Esophagus muscularis mucosa (tissue), 4 donors: Measurements from ENCODE around the gene DISP3. TPM values are rescaled to one million over a fixed set of nuclear protein-coding genes. Genes with fewer than 3 reads are reported as not detected.

Experiments used
- DNase-seq: peaks from one replicate; pipeline ENCODE4 v3.0.0-alpha.2; 2017; ENCODE audit errors: extremely low spot score
- H3K27ac ChIP-seq, 4 donors: fragments of 200-600 bp; sonication (generic); replicated peaks in 1 of 4; 1 replicate in 3 of 4; 2 replicates in 1 of 4; pipeline ENCODE4 v1.5.1; 2016 to 2019; ENCODE audit warnings: mild to moderate bottlenecking in 1 of 4
- H3K27me3 ChIP-seq, 4 donors: fragments of 200-600 bp; sonication (generic); one replicate each; pipeline versions ENCODE4 v1.5.1 to v1.6.0; 2016 to 2019
- H3K36me3 ChIP-seq, 4 donors: fragments of 200-600 bp; sonication (generic); one replicate each; pipeline ENCODE4 v1.5.1; 2016 to 2019
- H3K4me1 ChIP-seq, 4 donors: fragments of 200-600 bp; sonication (generic); one replicate each; pipeline ENCODE4 v1.5.1; 2016 to 2019
- H3K4me3 ChIP-seq, 4 donors: fragments of 200-600 bp; sonication (generic); 1 replicate in 2 of 4; 2 replicates in 2 of 4; pipeline ENCODE4 v1.5.1; 2016 to 2019; ENCODE audit warnings: mild to moderate bottlenecking in 4 of 4, moderate library complexity in 1 of 4
- H3K9me3 ChIP-seq, 4 donors: fragments of 200-600 bp; sonication (generic); 1 replicate in 3 of 4; 2 replicates in 1 of 4; pipeline ENCODE4 v1.5.1; 2016 to 2019
- EP300 ChIP-seq: sonication (generic); formaldehyde crosslinking; IDR thresholded peaks from one replicate; pipeline ENCODE4 v1.6.1; 2017; ENCODE audit warnings: antibody characterized with exemption
- POLR2A ChIP-seq: fragments of 450-650 bp; IDR thresholded peaks from one replicate; pipeline ENCODE4 v1.6.1; 2017; ENCODE audit warnings: antibody characterized with exemption, moderate library complexity, mild to moderate bottlenecking, low read depth
- POLR2AphosphoS5 ChIP-seq, 2 donors: sonication (generic); formaldehyde crosslinking; IDR thresholded peaks; one replicate each; pipeline ENCODE4 v1.6.1; 2017; ENCODE audit warnings: antibody characterized with exemption in 2 of 2
- whole genome bisulfite sequencing: methylation state at CpG from one replicate; pipeline ENCODE4 v1.1.5; 2018; 5-methylcytosine and 5-hydroxymethylcytosine counted together
- intact Hi-C: fragments of 100-400 bp; cut with DNase I; formaldehyde crosslinking; loops from one replicate; pipeline ENCODE4 v1.15.1; 2023
- total RNA-seq, 4 donors: library from RNA; depleted of rRNA; stranded (reverse); fragments of >200 nt; gene quantifications; one replicate each; pipeline versions ENCODE4 v1.1.0 to v1.2.1, GENCODE V29; 2016
- TF ChIP-seq, protein P1 (sequence below), 3 experiments: fragments of 200-600 bp in 2 of 3; fragments of 450-650 bp in 1 of 3; sonication (generic) in 2 of 3; IDR thresholded peaks; one replicate each; pipeline ENCODE4 v1.5.1; 2017 to 2019; ENCODE audit warnings: antibody characterized with exemption in 3 of 3, mild to moderate bottlenecking in 2 of 3, moderate library complexity in 1 of 3

The DISP3 gene
- total RNA-seq, 4 donors from 2014 or later, result not detected

DNA sequence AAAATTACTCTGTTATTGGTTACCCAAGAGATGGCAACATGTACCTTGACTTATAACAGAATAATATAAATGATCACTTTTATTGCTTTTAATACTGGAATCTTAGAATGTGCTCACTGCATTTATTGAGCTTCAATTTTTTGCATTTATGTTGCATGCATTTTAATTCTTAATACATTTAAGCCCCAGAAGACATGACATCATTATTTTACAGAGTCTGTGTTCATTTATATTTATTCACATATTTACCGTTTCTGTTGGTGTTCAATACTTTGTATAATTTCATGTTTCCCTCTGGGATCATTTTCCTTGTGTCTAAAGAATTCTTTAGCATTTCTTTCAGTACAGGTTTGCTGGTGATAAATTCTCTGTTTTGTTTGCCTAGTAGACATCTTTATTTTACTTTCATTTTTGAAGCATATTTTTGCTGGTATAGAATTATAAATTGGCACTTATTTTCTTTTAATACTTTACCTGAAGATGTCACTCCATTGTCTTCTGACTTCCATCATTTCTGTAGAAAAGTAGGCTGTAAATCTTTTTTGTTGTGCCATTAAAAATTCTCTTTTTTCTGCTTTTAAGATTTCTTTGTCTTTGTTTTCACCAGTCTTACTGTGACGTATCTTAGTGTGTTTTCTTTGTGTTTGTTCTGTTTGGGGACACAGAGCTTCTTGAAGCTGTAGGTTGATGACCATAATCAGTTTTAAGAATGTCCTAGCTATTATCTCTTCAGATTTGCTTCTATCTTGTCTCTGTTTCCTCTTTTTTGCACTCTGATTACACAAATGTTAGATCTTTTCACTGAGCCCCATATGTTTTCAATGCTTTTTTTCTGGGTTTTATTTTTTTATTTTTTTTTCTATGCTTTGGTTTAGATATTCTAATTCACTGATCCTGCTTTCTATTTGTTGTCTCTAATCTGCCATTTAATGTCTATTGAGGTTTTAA, 26.9 kb downstream of the DISP3 start:
- Histone ChIP-seq H3K27ac (no peak overlapping the region), H3K27me3 (peaks cover 0 to 33% (median 9%) of the 10 kb centered on the region in 4 donors), H3K9me3 (peaks cover 0 to 49% (median 22%) of the 10 kb centered on the region in 4 donors), H3K4me3 (no peak overlapping the region), H3K4me1 (peaks cover 0 to 7% (median 3%) of the 10 kb centered on the region in 4 donors), H3K36me3 (no peaks in the 10 kb centered on the region)
- 89% methylated on average over 2 of the region's 2 CpGs for WGBS
- intact Hi-C loops, result no loop called here
- DNase-seq, result no peak
- TF ChIP-seq EP300, result no peak
- no peak for TF ChIP-seq POLR2AphosphoS5 (IDR thresholded peaks at IDR 0.05)
- TF ChIP-seq POLR2A, result no peak
- TF ChIP-seq, protein P1, sequence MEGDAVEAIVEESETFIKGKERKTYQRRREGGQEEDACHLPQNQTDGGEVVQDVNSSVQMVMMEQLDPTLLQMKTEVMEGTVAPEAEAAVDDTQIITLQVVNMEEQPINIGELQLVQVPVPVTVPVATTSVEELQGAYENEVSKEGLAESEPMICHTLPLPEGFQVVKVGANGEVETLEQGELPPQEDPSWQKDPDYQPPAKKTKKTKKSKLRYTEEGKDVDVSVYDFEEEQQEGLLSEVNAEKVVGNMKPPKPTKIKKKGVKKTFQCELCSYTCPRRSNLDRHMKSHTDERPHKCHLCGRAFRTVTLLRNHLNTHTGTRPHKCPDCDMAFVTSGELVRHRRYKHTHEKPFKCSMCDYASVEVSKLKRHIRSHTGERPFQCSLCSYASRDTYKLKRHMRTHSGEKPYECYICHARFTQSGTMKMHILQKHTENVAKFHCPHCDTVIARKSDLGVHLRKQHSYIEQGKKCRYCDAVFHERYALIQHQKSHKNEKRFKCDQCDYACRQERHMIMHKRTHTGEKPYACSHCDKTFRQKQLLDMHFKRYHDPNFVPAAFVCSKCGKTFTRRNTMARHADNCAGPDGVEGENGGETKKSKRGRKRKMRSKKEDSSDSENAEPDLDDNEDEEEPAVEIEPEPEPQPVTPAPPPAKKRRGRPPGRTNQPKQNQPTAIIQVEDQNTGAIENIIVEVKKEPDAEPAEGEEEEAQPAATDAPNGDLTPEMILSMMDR (IDR thresholded peaks at IDR 0.05), result no peak

DNA sequence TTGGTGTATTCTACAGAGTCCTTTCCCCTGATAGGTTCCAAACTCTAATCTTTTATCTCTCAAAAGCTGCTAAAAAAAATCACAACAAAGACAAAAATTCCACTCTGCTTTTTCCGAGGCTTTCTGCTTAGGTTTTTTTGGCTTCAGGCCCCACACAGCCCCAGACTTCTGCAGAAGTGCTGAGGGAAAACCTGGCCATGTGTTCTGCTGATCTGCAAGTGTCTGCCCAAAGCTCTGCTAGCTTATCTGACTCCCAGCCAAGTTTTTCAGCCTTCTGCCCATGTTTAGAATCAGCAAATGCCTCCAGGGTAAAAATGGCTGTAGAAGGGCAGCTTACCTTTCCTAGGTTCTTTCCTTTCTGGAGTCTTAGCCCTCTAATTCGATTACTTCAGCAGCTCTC, 28.4 kb downstream of the DISP3 start:
- DNase-seq, result no peak
- H3K9me3 ChIP-seq, result peaks cover 0 to 55% (median 27%) of the 10 kb centered on the region in 4 donors
- H3K27me3 ChIP-seq, result peaks cover 0 to 18% (median 0%) of the 10 kb centered on the region in 4 donors
- H3K4me1 ChIP-seq, result no peaks in the 10 kb centered on the region
- H3K27ac ChIP-seq, result no peak overlapping the region
- TF ChIP-seq, protein P1 (IDR thresholded peaks at IDR 0.05), result no peak
- TF ChIP-seq EP300, result no peak
- no peak for TF ChIP-seq POLR2A
- TF ChIP-seq POLR2AphosphoS5 (IDR thresholded peaks at IDR 0.05), result no peak
- no peaks in the 10 kb centered on the region for H3K36me3 ChIP-seq
- 83% methylated on average over 2 of the region's 2 CpGs for WGBS
- H3K4me3 ChIP-seq, result no peak overlapping the region
- intact Hi-C loops, result no loop called here

DNA sequence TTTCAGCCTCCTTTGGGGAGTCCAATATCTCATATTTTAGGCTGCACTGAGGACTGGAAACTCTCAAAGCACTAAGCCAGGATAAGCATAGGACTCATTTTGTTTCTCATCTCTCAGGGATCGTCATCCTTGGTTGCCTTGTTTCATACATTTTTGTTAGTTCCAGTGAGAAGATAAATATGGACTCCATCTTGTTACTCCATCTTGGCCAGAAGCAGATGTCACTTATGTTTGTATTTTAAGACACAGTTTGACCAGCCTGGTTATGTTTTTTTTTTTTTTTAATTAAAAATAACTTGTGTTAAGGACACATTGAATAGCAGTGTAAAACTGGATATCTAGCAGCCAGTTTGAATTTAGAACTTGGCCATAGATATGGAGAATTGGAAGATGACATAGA, 34.7 kb downstream of the DISP3 start:
- peaks cover 0 to 39% (median 0%) of the 10 kb centered on the region in 4 donors for H3K27me3 ChIP-seq
- DNase-seq, result no peak
- whole genome bisulfite sequencing, result 85% methylated on average over 1 of the region's 1 CpG
- intact Hi-C loops, result no loop called here
- H3K9me3 ChIP-seq, result peaks cover 0 to 13% (median 3%) of the 10 kb centered on the region in 4 donors
- H3K4me1 ChIP-seq, result no peaks in the 10 kb centered on the region
- no peaks in the 10 kb centered on the region for H3K36me3 ChIP-seq
- H3K27ac ChIP-seq, result no peak overlapping the region
- H3K4me3 ChIP-seq, result no peak overlapping the region
- TF ChIP-seq, protein P1 (IDR thresholded peaks at IDR 0.05), result no peak
- TF ChIP-seq POLR2AphosphoS5 (IDR thresholded peaks at IDR 0.05), result no peak
- TF ChIP-seq POLR2A, result no peak
- TF ChIP-seq EP300, result no peak

DNA sequence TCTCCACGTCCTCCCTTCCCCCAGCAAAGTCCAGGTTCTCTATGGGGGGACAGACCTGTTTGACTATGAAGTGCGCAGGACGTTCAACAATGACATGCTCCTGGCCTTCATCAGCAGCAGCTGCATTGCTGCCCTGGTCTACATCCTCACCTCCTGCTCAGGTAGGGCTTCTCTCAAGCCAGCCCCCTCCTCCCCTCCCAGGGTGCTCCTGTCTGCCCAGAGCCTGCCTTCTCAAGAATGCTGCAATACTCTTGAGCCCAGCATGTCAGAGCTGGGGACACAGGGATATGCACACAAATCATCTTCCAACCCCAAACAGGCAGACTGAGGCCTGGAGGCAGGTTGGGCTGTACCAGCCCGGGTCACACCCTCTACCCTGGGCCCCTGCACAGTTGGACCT, 35.4 kb downstream of the DISP3 start:
- TF ChIP-seq, protein P1 (IDR thresholded peaks at IDR 0.05), result no peak
- TF ChIP-seq POLR2A (no peak), EP300 (no peak), POLR2AphosphoS5 (IDR thresholded peaks at IDR 0.05) (no peak)
- Histone ChIP-seq H3K9me3 (peaks cover 0 to 13% (median 3%) of the 10 kb centered on the region in 4 donors), H3K27ac (no peak overlapping the region), H3K27me3 (peaks cover 0 to 46% (median 0%) of the 10 kb centered on the region in 4 donors), H3K4me1 (no peaks in the 10 kb centered on the region), H3K4me3 (no peak overlapping the region), H3K36me3 (no peaks in the 10 kb centered on the region)
- DNase-seq, result no peak
- intact Hi-C loops, result no loop called here
- 83% methylated on average over 4 of the region's 4 CpGs for WGBS
